T-helper 2 cell (primary cell): ENCODE measurements around the gene CYP4F8.
"Not testable (repeated sequence)": the region's sequence is repeated elsewhere in the genome, so short reads cannot be mapped to it uniquely, and the experiment has no call there.

Experiments
- DNase-seq, 5 experiments: peaks; one replicate each; pipeline versions ENCODE4 v3.0.0 to v3.0.0-alpha.2; 2012 to 2022
- total RNA-seq, 2 donors: gene quantifications; one replicate each; lab custom pipeline; 2026; lab: John Stamatoyannopoulos, UW

The CYP4F8 gene, protein sequence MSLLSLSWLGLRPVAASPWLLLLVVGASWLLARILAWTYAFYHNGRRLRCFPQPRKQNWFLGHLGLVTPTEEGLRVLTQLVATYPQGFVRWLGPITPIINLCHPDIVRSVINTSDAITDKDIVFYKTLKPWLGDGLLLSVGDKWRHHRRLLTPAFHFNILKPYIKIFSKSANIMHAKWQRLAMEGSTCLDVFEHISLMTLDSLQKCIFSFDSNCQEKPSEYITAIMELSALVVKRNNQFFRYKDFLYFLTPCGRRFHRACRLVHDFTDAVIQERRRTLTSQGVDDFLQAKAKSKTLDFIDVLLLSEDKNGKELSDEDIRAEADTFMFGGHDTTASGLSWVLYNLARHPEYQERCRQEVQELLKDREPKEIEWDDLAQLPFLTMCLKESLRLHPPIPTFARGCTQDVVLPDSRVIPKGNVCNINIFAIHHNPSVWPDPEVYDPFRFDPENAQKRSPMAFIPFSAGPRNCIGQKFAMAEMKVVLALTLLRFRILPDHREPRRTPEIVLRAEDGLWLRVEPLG
- total RNA-seq, result 0 reads per million in 2 donors

DNA sequence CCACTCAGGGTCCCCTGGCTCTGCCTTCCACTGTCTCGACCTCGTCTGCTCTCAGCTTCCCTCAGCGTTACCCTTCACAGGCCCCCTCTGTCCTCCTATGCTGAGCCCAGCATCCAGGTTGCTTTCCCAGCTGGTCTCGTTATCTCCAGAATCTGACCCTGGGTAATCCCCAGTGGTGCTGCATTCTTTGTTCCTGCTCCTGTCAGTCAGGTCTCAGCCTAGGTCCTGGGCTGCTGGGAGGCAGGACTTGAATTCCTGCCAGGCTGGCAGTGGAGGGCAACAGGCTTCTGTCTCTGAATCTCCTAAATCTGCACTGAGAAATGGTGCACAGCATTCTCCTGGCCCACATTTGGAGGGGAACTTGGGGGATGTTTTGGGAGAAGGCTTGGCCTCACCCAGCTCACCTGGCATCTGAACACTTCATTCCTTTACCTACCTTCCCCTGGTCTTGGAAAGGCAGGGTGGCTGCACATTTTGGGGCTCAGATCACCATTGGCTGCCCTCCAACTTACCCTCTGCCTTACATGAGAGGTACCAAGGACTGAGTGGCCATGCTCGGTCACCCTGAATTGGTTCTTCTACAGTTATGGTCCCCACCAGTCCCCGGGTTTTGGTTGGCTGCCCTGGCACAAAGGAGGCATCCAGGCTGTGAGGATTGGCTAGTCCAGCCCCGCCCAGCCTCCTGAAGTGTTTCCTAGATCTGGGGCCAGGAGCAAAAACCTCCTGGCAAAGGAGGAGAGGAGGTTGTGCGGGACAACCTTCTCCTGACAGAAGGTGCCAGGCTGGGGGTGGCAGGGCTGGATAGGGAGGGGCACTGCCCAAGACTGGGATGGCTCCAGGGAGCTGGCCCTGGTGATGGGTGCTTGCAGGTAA lies at the start of gene CYP4F8:
Gene CYP4F8 (plus strand): TSS at position 712 of the 873 bp plus-strand sequence. CDS start 399 bp downstream, outside the sequence.
- DNase-seq, result no peak

- DNase-seq, result no peak
Measured at GRCh38 chr19:15570420-15570819, 44.6 kb upstream of the CYP4F8 start.

DNA sequence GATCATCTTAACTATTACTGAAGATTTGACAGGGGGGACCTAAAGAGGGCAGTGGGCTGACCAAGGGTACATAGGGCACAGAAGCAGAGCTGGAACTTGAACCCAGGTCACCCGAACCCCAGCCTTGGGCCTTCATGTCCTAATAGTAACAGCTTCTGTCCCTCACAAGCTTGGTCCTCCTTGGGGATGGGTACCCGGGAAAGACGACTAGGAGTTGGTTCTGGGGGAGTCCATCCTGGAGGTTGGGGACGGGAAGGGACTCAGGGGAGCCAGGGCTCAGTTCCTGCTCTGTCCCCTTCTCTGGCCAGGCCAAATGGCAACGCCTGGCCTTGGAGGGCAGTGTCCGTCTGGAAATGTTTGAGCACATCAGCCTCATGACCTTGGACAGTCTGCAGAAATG lies 39.6 kb upstream of the CYP4F8 start:
- DNase-seq, result no peak

DNA sequence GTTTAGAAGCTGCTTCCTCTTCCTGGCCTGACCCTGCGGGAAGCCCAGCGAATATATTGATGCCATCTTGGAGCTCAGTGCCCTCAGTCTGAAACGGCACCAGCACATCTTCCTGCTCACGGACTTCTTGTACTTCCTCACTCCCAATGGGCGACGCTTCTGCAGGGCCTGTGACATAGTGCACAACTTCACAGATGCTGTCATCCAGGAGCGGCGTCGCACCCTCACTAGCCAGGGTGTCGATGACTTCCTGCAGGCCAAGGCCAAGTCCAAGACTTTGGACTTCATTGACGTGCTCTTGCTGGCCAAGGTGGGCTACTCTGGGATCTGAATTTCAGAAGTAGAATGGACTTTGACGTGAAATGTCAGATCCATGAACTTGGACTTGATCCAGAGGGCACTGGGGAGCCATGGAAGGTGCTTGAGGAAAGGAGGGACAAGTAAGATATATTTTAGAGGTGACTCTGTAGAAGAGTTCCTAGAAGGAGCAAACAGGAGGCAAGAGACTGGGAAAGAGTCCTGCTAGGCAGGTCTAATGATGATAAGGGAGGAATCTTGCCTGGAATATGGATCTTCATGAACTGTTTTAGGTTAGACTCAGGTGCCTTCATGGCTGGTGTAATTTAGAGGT lies 38.4 kb upstream of the CYP4F8 start:
- no peak for DNase-seq

DNA sequence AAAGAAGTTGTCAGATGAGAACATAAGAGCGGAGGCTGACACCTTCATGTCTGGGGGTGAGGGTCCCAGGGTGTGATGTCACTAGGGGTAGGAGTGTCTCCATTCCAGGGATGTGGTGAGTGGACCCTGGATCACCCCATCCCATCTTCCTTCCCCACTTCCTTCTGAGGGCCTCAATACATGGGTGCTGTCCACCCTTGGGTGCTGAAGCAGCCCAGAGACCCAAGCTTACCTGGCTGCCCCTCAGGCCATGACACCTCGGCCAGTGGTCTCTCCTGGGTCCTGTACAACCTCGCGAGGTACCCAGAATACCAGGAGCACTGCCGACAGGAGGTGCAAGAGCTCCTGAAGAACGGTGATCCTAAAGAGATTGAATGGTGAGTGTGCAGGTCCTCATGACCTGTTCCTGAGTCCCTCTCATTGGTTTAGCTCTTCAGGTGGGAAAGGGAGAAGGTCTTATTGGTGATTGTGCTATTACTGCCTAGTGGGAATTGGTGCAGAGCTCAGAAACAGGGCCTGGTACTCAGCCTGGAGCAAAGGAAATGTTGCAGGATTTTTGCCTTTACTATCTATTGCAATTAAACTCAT lies 37.7 kb upstream of the CYP4F8 start:
- DNase-seq, result no peak

DNA sequence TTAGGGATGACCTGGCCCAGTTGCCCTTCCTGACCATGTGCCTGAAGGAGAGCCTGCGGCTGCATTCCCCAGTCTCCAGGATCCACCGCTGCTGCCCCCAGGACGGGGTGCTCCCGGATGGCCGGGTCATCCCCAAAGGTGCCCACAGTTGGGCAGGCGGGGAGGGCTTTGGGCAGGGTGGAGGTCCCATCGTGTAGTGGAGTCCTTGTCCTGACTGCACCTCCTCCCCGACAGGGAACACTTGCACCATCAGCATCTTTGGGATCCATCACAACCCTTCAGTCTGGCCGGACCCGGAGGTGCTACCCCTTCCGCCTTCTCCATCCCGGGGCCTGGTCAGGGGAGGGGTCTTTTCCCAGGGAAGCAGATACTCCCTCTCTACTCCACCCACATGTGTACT lies 31.7 kb upstream of the CYP4F8 start:
- DNase-seq, result no peak

DNA sequence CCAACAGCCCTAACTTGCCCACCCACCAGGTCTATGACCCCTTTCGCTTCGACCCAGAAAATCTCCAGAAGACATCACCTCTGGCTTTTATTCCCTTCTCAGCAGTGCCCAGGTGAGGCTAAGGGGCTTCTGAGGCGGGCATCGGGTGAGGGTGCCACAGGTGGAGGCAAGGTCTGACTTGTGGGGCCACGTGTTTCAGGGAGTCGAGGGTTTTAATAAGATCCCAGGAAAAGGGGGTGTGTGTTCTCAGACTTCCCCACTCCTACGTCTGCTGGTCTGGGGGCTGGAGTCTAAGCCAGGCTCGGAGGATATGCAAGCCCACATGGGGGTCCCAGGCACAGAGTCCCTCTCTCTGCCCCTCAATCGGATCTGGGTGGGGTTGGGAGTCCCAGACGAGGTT lies 30.9 kb upstream of the CYP4F8 start:
- no peak for DNase-seq

DNA sequence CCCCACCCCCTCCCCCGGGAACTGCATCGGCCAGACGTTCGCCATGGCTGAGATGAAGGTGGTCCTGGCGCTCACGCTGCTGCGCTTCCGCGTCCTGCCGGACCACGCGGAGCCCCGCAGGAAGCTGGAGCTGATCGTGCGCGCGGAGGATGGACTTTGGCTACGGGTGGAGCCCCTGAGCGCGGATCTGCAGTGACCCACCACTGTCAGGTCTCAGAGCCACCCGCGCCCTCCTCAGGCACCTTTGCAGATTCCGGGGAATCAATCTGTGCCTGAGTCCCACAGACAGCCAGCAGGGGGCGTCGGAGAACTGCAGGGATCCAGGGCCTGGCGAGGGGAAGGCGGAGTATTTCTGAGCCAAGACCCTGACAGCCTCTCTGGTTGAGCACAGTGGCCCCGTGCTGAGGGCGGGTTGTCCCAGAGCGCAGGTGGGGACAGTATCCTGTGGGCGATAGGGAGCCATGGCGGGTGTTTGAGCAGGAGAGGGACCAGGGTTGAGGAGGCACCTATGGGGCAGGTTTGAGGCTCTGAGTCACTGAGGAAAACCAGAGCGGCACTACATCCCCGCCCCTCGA lies 30.4 kb upstream of the CYP4F8 start:
- peak; percentile 47 to 81 (median 68) for DNase-seq

DNA sequence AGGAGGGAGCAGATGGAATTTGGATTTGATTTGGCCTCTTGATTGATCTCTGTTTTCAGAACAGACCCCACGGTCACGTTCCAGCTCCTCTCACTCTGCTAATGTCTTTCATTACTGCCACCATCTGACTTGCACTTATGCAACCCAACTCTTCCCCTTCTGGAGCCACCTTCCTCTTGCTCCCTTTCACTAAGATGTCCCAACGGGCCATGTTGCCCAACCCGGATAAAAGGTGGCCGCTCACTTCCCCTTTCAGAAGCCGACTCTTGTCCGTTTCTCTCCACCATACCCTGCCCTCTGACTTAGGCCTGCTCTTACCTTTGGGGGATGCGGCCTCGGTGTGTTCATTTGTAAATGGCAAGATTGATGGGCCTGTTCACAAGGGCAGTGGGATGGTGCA lies 27.4 kb upstream of the CYP4F8 start:
- no peak for DNase-seq

DNA sequence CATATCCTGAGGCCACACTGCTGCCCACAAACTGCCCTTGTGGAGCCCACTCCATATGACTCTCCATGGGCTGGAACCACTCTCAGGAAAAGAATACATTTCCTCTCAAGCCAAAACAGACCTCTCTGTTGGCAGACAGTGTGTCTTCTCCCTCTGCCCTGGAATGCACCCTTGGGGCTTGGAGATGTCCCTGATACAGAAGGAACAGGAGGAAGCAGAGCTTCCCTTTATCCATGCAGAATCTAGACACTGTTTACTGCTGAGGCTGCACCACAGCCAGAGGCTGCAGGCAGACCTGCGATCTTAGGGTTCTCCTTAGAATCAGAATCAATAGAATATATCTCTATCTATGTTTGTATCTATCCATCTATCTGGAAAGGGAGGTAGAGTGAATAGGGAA lies 26.8 kb upstream of the CYP4F8 start:
- no peak for DNase-seq

DNA sequence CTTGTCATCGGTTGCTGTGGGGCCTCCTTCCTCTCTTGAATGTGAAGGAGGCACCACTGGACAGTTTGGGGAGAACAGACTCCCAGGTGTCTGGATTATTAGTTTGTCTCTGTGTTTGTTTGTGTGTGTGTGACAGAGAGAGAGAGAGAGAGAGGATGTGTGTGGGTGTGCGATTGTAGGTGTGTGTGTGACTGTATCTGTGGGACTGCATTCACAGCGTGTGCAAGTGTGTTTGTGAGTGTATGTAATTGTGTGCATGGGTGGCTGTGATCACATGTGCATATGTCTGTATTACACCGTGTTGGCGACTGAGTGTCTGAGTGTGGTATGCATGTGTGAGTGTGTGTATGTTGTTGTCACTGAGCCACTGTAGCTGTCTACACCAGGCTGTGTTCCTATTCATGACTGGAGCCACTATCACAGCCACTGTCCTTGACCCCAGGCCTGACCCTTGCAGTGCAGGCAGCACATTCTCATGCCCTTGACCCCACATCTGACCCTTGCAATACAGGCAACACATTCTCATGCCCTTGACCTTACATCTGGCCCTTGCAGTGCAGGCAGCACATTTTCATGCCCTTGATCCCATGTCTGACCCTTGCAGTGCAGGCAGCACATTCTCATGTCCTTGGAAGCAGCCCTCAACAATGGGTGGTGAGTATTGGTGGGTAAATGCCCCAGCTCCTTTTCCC lies 25.1 kb upstream of the CYP4F8 start:
- no peak for DNase-seq

DNA sequence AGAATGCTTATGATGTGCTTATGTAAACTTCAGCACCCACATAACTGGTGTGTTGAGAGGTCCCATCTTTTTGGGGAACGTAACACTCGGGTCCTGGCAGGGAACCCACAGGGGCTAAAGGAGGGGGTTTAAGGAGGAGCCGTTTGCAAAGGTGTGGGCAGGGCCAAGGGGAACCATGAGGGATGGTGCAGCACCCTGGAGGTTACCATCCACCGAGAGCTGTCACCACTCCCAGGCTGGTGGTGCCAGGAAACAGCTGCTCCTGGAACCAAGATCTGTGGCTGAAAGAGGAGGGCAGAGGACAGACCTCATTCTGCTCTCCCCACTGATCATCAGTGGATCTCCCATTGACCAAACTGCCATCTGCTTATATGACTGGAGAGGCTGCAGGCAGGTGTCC lies 23.2 kb upstream of the CYP4F8 start:
- DNase-seq, result no peak

GRCh38 chr19:15592506-15592905 lies 22.5 kb upstream of the CYP4F8 start:
- not testable (repeated sequence) for DNase-seq

DNA sequence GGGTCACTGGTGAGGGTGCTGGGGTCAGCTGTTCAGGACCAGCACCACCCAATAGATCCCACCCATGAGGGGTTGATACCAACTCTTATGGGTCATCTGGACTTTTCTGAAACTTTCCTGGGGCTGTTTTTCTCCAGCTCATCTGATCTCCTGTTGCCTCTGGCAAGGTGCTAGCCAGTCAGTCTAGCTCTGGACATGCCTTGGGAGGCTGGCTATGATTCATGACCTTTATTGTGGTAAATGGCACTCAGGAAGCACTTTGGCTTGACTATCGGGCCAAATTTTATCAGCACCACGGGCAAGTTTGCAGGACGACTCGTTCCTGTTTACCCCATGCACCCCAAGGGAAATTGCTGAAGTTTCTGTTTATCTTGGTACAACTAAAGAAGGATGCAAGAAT lies 21.3 kb upstream of the CYP4F8 start:
- not testable (repeated sequence) for DNase-seq

DNA sequence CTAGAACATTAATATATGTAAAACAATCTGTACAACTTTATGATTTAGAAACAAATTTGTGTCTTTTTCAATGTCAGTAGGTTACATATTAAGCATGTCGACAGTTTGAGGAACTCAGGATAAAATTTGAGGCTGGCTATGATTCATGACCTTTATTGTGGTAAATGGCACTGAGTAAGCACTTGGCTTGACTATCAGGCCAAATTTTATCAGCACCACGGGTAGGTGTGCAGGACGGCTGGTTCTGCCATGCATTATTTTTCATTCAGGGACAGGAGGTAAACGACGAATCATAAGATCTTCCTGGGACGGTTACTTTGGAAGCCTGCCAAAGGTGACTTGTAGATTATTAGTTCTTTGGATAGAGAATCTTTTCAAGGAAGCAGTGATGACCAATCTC lies 19.9 kb upstream of the CYP4F8 start:
- no peak for DNase-seq

DNA sequence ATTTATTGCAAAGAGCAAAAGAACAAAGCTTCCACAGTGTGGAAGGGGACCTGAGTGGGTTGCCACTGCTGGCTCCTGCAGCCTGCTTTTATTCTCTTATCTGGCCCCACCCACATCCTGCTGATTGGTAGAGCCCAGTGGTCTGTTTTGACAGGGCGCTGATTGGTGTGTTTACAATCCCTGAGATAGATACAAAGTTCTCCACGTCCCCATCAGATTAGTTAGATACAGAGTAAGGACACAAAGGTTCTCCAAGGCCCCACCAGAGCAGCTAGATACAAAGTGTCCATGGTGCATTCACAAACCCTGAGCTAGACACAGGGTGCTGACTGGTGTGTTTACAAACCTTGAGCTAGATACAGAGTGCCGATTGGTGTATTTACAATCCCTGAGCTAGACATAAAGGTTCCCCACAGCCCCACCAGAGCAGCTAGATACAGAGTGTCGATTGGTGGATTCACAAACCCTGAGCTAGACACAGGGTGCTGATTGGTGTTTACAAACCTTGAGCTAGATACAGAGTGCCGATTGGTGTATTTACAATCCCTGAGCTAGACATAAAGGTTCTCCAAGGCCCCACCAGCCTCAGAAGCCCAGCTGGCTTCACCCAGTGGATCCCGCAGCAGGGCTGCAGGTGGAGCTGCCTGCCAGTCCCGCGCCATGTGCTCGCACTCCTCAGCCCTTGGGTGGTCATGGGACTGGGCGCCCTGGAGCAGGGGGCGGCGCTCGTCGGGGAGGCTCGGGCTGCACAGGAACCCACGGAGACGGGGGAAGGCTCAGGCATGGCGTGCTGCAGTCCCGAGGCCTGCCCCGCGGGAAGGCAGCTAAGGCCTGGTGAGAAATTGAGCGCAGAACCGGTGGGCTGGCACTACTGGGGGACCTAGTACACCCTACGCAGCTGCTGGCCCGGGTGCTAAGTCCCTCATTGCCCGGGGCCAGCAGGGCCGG lies 6.8 kb upstream of the CYP4F8 start:
- DNase-seq, result not testable (repeated sequence)

- no peak for DNase-seq
Measured at GRCh38 chr19:15609261-15609660, 5.8 kb upstream of the CYP4F8 start.

GRCh38 chr19:15612342-15612741 lies 2.7 kb upstream of the CYP4F8 start:
- DNase-seq, result no peak

DNA sequence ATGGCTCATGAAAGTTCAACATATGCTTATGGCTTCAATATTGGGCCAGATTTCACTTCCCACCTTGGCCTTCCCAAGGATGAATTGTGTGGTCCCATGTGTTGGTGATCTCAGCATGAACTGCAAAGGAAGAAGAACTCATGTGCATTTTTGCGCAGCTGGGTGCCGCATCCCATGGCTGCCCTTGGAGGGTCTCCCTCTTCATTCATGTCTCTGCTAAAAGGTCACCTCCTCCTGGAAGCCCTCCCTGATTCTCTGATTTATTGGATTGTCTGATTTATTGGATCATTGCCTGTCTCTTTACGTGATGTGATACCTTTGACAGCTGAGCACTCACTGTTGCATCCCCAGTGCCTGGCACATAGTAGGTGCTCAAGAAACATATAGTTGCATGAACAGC lies 1.7 kb upstream of the CYP4F8 start:
- DNase-seq, result no peak

GRCh38 chr19:15615526-15615925 lies 508 bp downstream of the CYP4F8 start:
- DNase-seq, result no peak
